SH-SY5Y (cell line): ENCODE results near the gene UNC45A.

Source experiments
- GATA2 ChIP-seq: IDR thresholded peaks from 2 replicates; pipeline ENCODE4 v1.6.1; 2011; ENCODE audit warnings: mild to moderate bottlenecking, low read depth, low read length
- GATA3 ChIP-seq: IDR thresholded peaks from 2 replicates; pipeline ENCODE4 v1.6.1; 2011; ENCODE audit warnings: low read depth, mild to moderate bottlenecking, low read length, moderate library complexity

- TF ChIP-seq GATA3: no peak
- TF ChIP-seq GATA2: no peak
These were observed 63.7 kb downstream of the UNC45A start for GRCh38 chr15:90998737-90999136.
